Activated CD4-positive, alpha-beta T cell treated with anti-CD3 and anti-CD28 coated beads for 36 hours (primary cell): ENCODE results near the gene NOL3. TPM values are rescaled to one million over a fixed set of nuclear protein-coding genes. Genes with fewer than 3 reads are reported as not detected.
"Not testable (repeated sequence)": the region's sequence is repeated elsewhere in the genome, so short reads cannot be mapped to it uniquely, and the experiment has no call there.

Experiments
- ATAC-seq: fragments of 200-7000 bp; cut with Tn5 transposase; one replicate; pipeline ENCODE4 v1.10.0; 2021; ENCODE audit warnings: mild to moderate bottlenecking, moderate library complexity
- CTCF ChIA-PET: fragments of 350-600 bp; sonication (Branson Sonifier 250); formaldehyde crosslinking; loops from one replicate; lab custom pipeline; 2021; ENCODE audit warnings: antibody characterized with exemption; lab: Charles Lee
- POLR2A ChIA-PET: fragments of 350-600 bp; sonication (Branson Sonifier 250); formaldehyde crosslinking; loops from one replicate; lab custom pipeline; 2021; ENCODE audit warnings: antibody characterized with exemption, inconsistent platforms; lab: Charles Lee
- DNase-seq: peaks from one replicate; pipeline ENCODE4 v3.0.0-alpha.2; 2020
- H3K27ac Mint-ChIP-seq: one replicate; pipeline ENCODE4 v1.8.0; 2021; ENCODE audit warnings: mixed read lengths
- H3K27me3 Mint-ChIP-seq: one replicate; pipeline ENCODE4 v1.8.0; 2021; ENCODE audit warnings: mixed read lengths
- H3K36me3 Mint-ChIP-seq: one replicate; pipeline ENCODE4 v1.8.0; 2021; ENCODE audit warnings: low read depth, mixed read lengths
- H3K4me1 Mint-ChIP-seq: one replicate; pipeline ENCODE4 v1.8.0; 2021; ENCODE audit warnings: mixed read lengths
- H3K4me3 Mint-ChIP-seq: one replicate; pipeline ENCODE4 v1.8.0; 2021; ENCODE audit warnings: mild to moderate bottlenecking, moderate library complexity, mixed read lengths
- H3K9me3 Mint-ChIP-seq: one replicate; pipeline ENCODE4 v1.8.0; 2021; ENCODE audit warnings: low read depth, mixed read lengths
- intact Hi-C, 2 experiments: fragments of 100-400 bp; cut with DNase I in 1 of 2; cut with micrococcal nuclease in 1 of 2; formaldehyde crosslinking; loops; one replicate each; pipeline versions ENCODE4 v1.14.2 to v1.15.1; 2022 to 2024; cut with DNase I, micrococcal nuclease
- total RNA-seq, 2 experiments: library from RNA; stranded (reverse); gene quantifications; one replicate each; pipeline ENCODE4 v1.2.3, GENCODE V29; 2021

The NOL3 gene
- 10 to 100 TPM; 15.5 to 17.5 TPM for total RNA-seq

GRCh38 chr16:67170168-67170948 is at the start of gene NOL3:
Gene NOL3 (plus strand): TSS chr16:67170538.
- peak; percentile 89 for DNase-seq
- Mint-ChIP-seq H3K4me1 (peaks cover 35% of the 10 kb centered on the region), H3K9me3 (no peaks in the 10 kb centered on the region), H3K27ac (peak within 1 kb of the TSS; percentile 74), H3K36me3 (peaks cover 4% of the 10 kb centered on the region), H3K27me3 (peaks cover 63% of the 10 kb centered on the region), H3K4me3 (peak within 1 kb of the TSS; percentile 70)
- ChIA-PET CTCF (interaction anchor here (0.7 to 3.3 kb wide), 8 partner anchors 10 to 191 kb away, joined by 3 to 15 read pairs (median 5); partner anchors contain the start of gene TMEM208), POLR2A (interaction anchor here (1.5 kb wide), 1 partner anchor 10 kb away, joined by 5 read pairs; the partner anchor contains the start of genes FBXL8 and TRADD)
- peak; percentile 58 for ATAC-seq
- intact Hi-C loops: loop anchor here in 1 of 2 experiments (1.0 kb wide), 1 partner anchor 11 kb away; the partner anchor contains the start of genes FBXL8 and TRADD

DNA sequence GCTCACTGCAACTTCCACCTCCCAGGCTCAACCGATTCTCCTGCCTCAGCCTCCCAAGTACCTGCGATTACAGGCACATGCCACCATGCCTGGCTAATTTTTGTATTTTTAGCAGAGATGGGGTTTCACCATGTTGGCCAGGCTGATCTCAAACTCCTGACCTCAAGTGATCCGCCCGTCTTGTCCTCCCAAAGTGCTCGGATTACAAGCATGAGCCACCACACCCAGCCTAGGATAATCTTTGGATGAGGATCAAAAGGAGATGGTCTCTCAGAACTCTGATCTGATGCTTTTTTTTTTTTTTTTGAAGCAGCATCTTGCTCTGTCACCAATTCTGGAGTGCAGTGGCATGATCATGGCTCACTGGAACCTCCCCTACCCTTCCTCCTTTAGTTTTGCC is 47.5 kb upstream of the NOL3 start:
- DNase-seq, H3K4me3 Mint-ChIP-seq, intact Hi-C loops, H3K27ac Mint-ChIP-seq, H3K9me3 Mint-ChIP-seq, ATAC-seq, POLR2A ChIA-PET, H3K4me1 Mint-ChIP-seq, CTCF ChIA-PET, H3K27me3 Mint-ChIP-seq: not testable (repeated sequence)
- H3K36me3 Mint-ChIP-seq: peaks cover 37% of the 10 kb centered on the region

GRCh38 chr16:67128417-67128816 is 41.9 kb upstream of the NOL3 start:
- H3K4me3 Mint-ChIP-seq: no peak overlapping the region
- H3K9me3 Mint-ChIP-seq: no peaks in the 10 kb centered on the region
- ATAC-seq: no peak
- CTCF ChIA-PET: interaction anchor here (1.6 to 3.2 kb wide), 4 partner anchors 27 to 168 kb away, joined by 5 to 10 read pairs (median 6); partner anchors contain the start of gene CES3
- no peaks in the 10 kb centered on the region for H3K27me3 Mint-ChIP-seq
- POLR2A ChIA-PET: no interaction called here
- H3K36me3 Mint-ChIP-seq: peaks cover 41% of the 10 kb centered on the region
- no peaks in the 10 kb centered on the region for H3K4me1 Mint-ChIP-seq
- intact Hi-C loops: no loop called here
- DNase-seq: no peak
- H3K27ac Mint-ChIP-seq: no peak overlapping the region

- Mint-ChIP-seq H3K36me3 (peaks cover 40% of the 10 kb centered on the region), H3K4me1 (no peaks in the 10 kb centered on the region), H3K27me3 (no peaks in the 10 kb centered on the region), H3K27ac (no peak overlapping the region), H3K9me3 (no peaks in the 10 kb centered on the region), H3K4me3 (no peak overlapping the region)
- intact Hi-C loops: no loop called here
- no peak for ATAC-seq
- POLR2A ChIA-PET: no interaction called here
- DNase-seq: no peak
- CTCF ChIA-PET: interaction anchor here (0.8 to 3.2 kb wide), 5 partner anchors 26 to 195 kb away, joined by 4 to 10 read pairs (median 6); partner anchors contain the start of genes CES3 and CIAO2B
Observed at GRCh38 chr16:67128887-67129286, 41.5 kb upstream of the NOL3 start.

DNA sequence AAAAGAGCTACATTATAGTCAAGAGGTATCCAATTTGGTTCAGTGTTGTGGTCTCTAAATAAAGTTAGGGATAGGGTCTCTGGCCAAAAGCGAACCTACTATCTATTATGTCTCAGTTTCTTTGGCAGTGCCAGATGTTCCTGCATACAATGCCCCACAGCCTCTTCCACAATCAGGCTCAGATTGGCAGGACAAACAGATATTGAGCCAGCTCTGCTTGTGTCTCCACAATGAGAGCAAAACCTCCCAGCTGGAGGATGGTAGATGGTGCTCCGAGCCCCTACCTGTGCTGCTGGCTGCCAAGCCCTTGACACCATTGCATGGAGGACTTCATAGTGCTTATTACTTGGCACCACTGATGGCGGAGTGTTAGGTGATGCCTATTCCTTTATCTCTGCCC is 40.9 kb upstream of the NOL3 start:
- no peak for DNase-seq
- Mint-ChIP-seq H3K9me3 (no peaks in the 10 kb centered on the region), H3K27me3 (no peaks in the 10 kb centered on the region), H3K4me3 (no peak overlapping the region), H3K36me3 (peaks cover 40% of the 10 kb centered on the region), H3K27ac (no peak overlapping the region), H3K4me1 (no peaks in the 10 kb centered on the region)
- intact Hi-C loops: no loop called here
- ChIA-PET CTCF (interaction anchor here (0.8 to 3.2 kb wide), 5 partner anchors 28 to 319 kb away, joined by 3 to 10 read pairs (median 5); partner anchors contain the start of genes CES3 and CIAO2B), POLR2A (no interaction called here)
- no peak for ATAC-seq

DNA sequence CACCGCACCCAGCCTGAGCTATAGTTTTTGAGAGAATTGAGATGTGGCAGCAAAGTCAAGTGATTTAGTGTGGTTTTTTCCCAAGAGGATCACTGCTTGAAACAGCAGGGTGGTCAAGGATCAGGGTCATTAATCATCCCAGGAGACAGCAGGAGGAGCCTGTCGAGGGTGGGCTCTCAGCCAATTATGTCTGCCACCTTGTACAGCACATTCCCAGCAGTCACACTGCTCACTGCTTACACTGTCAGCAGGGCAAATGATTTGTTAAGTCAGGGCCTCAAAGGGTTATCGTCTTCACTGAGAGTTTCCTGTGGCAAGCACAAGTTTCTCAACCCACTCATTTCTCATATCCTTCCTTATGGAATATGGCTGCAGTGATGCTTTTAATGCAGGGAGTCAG is 32.7 kb upstream of the NOL3 start:
- no peaks in the 10 kb centered on the region for H3K9me3 Mint-ChIP-seq
- intact Hi-C loops: no loop called here
- peaks cover 57% of the 10 kb centered on the region for H3K36me3 Mint-ChIP-seq
- H3K4me1 Mint-ChIP-seq: no peaks in the 10 kb centered on the region
- ATAC-seq (no peak), DNase-seq (no peak)
- H3K27ac Mint-ChIP-seq: no peak overlapping the region
- no peaks in the 10 kb centered on the region for H3K27me3 Mint-ChIP-seq
- ChIA-PET CTCF (interaction anchor here (0.6 to 2.7 kb wide), 5 partner anchors 10 to 356 kb away, joined by 3 to 9 read pairs (median 3); no protein-coding TSS in a partner anchor), POLR2A (no interaction called here)
- no peak overlapping the region for H3K4me3 Mint-ChIP-seq

DNA sequence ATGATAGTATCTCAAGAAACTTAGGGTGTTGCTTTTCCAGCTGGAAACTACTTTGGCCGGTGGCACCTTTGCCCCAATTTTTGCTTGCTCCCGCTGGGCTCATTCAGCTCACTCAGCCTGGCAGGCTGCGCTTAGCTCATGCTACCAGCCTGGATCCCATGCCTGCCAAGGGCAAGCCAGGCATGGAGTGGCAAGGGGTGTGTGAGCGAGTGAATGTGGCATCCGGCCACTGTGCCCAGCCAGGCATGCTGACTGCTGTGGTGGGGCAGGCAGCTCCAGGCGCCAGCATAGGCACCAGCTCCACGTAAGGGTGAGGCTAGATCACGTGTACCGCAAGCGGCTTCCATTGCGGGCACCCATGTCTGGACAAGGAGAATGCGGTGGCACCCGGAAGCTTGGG is 28.9 kb upstream of the NOL3 start:
- no peaks in the 10 kb centered on the region for H3K9me3 Mint-ChIP-seq
- ATAC-seq (no peak), DNase-seq (no peak)
- ChIA-PET CTCF (interaction anchor here (0.6 to 2.5 kb wide), 6 partner anchors 14 to 183 kb away, joined by 3 to 7 read pairs (median 5); partner anchors contain the start of gene TRADD), POLR2A (interaction anchor here (0.8 kb wide), 1 partner anchor 9 kb away, joined by 3 read pairs; the partner anchor contains the start of gene B3GNT9)
- intact Hi-C loops: no loop called here
- no peak overlapping the region for H3K27ac Mint-ChIP-seq
- H3K4me1 Mint-ChIP-seq: no peaks in the 10 kb centered on the region
- peaks cover 56% of the 10 kb centered on the region for H3K36me3 Mint-ChIP-seq
- H3K27me3 Mint-ChIP-seq: no peaks in the 10 kb centered on the region
- H3K4me3 Mint-ChIP-seq: no peak overlapping the region

GRCh38 chr16:67142342-67142741 is 28.0 kb upstream of the NOL3 start:
- DNase-seq (no peak), ATAC-seq (no peak)
- ChIA-PET CTCF (interaction anchor here (1.1 to 2.5 kb wide), 2 partner anchors 27 to 124 kb away, joined by 3 to 5 read pairs; no protein-coding TSS in a partner anchor), POLR2A (interaction anchor here (0.8 kb wide), 1 partner anchor 9 kb away, joined by 3 read pairs; the partner anchor contains the start of gene B3GNT9)
- Mint-ChIP-seq H3K9me3 (no peaks in the 10 kb centered on the region), H3K36me3 (peaks cover 52% of the 10 kb centered on the region), H3K27me3 (no peaks in the 10 kb centered on the region), H3K4me3 (no peak overlapping the region), H3K27ac (no peak overlapping the region), H3K4me1 (no peaks in the 10 kb centered on the region)
- intact Hi-C loops: no loop called here

DNA sequence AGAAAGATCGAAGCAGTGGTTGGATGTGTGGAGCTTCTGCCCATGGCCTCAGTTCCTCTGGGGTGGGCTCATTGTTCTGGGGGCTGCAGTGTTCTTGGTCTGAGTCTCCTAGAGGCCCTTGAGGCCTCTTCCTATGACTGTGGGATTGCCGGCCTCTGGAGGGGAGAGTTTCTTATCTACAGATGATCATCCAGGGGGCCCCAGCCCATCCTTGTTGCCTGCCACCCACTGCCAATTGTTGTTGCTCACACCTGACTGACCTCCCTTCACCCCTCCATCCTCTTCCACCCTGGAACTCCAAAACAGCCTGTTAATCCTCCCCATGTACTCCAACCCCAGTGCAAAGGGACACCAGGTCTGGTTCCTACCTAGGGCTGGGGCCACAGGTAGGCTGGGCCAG is 25.4 kb upstream of the NOL3 start:
- ChIA-PET POLR2A (no interaction called here), CTCF (interaction anchor here (1.5 to 1.9 kb wide), 2 partner anchors 10 to 127 kb away, joined by 4 to 7 read pairs; no protein-coding TSS in a partner anchor)
- Mint-ChIP-seq H3K27me3 (peaks cover 3% of the 10 kb centered on the region), H3K4me1 (no peaks in the 10 kb centered on the region), H3K9me3 (no peaks in the 10 kb centered on the region), H3K4me3 (no peak overlapping the region), H3K27ac (no peak overlapping the region), H3K36me3 (peaks cover 55% of the 10 kb centered on the region)
- intact Hi-C loops: no loop called here
- ATAC-seq: no peak
- DNase-seq: no peak

- intact Hi-C loops: no loop called here
- Mint-ChIP-seq H3K4me1 (no peaks in the 10 kb centered on the region), H3K27ac (no peak overlapping the region), H3K27me3 (peaks cover 3% of the 10 kb centered on the region), H3K9me3 (no peaks in the 10 kb centered on the region), H3K4me3 (no peak overlapping the region), H3K36me3 (peaks cover 48% of the 10 kb centered on the region)
- POLR2A ChIA-PET: no interaction called here
- ATAC-seq (no peak), DNase-seq (no peak)
- CTCF ChIA-PET: interaction anchor here (0.5 to 1.5 kb wide), 4 partner anchors 11 to 128 kb away, joined by 3 to 4 read pairs (median 4); no protein-coding TSS in a partner anchor
Observed at GRCh38 chr16:67145746-67146145, 24.6 kb upstream of the NOL3 start.

GRCh38 chr16:67146523-67147357 is 23.6 kb upstream of the NOL3 start:
- DNase-seq: no peak
- no peaks in the 10 kb centered on the region for H3K9me3 Mint-ChIP-seq
- H3K27ac Mint-ChIP-seq: no peak overlapping the region
- peaks cover 9% of the 10 kb centered on the region for H3K27me3 Mint-ChIP-seq
- POLR2A ChIA-PET: no interaction called here
- no peak overlapping the region for H3K4me3 Mint-ChIP-seq
- peaks cover 43% of the 10 kb centered on the region for H3K36me3 Mint-ChIP-seq
- CTCF ChIA-PET: interaction anchor here (0.6 to 1.5 kb wide), 3 partner anchors 9 to 290 kb away, joined by 3 to 4 read pairs (median 4); no protein-coding TSS in a partner anchor
- ATAC-seq: no peak
- peaks cover 5% of the 10 kb centered on the region for H3K4me1 Mint-ChIP-seq
- intact Hi-C loops: no loop called here
